ENCODE data around the gene CD46.
"Not testable (repeated sequence)": the region's sequence is repeated elsewhere in the genome, so short reads cannot be mapped to it uniquely, and the experiment has no call there.

The CD46 gene

GRCh38 chr1:207745839-207746767 lies 5.8 kb upstream of the CD46 start:
- Mint-ChIP-seq H3K9me3 (ENCODE audit: low read depth) (no peaks in the 10 kb centered on the region), H3K27ac (no peak overlapping the region), H3K36me3 (no peaks in the 10 kb centered on the region), H3K4me3 (no peak overlapping the region), H3K4me1 (ENCODE audit: low read depth) (peaks cover 28% of the 10 kb centered on the region), H3K27me3 (no peaks in the 10 kb centered on the region)

GRCh38 chr1:207747627-207748492 lies 4.0 kb upstream of the CD46 start:
- H3K4me1 Mint-ChIP-seq (ENCODE audit: low read depth) = peaks cover 38% of the 10 kb centered on the region
- no peak overlapping the region for H3K4me3 Mint-ChIP-seq
- no peak overlapping the region for H3K27ac Mint-ChIP-seq

GRCh38 chr1:207748737-207749528 lies 2.9 kb upstream of the CD46 start:
- Mint-ChIP-seq H3K27me3 (no peaks in the 10 kb centered on the region), H3K4me1 (ENCODE audit: low read depth) (peaks cover 46% of the 10 kb centered on the region)

More at GRCh38 chr1:207747627-207748492, 4.0 kb upstream of the CD46 start:
- H3K27me3 Mint-ChIP-seq = no peaks in the 10 kb centered on the region
- no peaks in the 10 kb centered on the region for H3K9me3 Mint-ChIP-seq (ENCODE audit: low read depth)
- H3K36me3 Mint-ChIP-seq = no peaks in the 10 kb centered on the region

GRCh38 chr1:207750631-207751305 lies 1.1 kb upstream of the CD46 start:
- H3K27ac Mint-ChIP-seq = peak overlapping the region; percentile 96
- H3K4me1 Mint-ChIP-seq (ENCODE audit: low read depth) = peaks cover 64% of the 10 kb centered on the region

More at GRCh38 chr1:207748737-207749528, 2.9 kb upstream of the CD46 start:
- H3K36me3 Mint-ChIP-seq = no peaks in the 10 kb centered on the region
- peak overlapping the region; percentile 52 for H3K4me3 Mint-ChIP-seq
- no peaks in the 10 kb centered on the region for H3K9me3 Mint-ChIP-seq (ENCODE audit: low read depth)
- H3K27ac Mint-ChIP-seq = peak overlapping the region; percentile 80

GRCh38 chr1:207751463-207751789 lies 428 bp upstream of the CD46 start:
- H3K27me3 Mint-ChIP-seq; H3K9me3 Mint-ChIP-seq (ENCODE audit: low read depth); H3K36me3 Mint-ChIP-seq: not testable (repeated sequence)
- H3K27ac Mint-ChIP-seq = peak overlapping the region; percentile 96
- H3K4me1 Mint-ChIP-seq (ENCODE audit: low read depth) = peaks cover 71% of the 10 kb centered on the region
- H3K4me3 Mint-ChIP-seq = peak overlapping the region; percentile 99

More at GRCh38 chr1:207750631-207751305, 1.1 kb upstream of the CD46 start:
- H3K27me3 Mint-ChIP-seq = no peaks in the 10 kb centered on the region
- H3K4me3 Mint-ChIP-seq = peak overlapping the region; percentile 99
- H3K36me3 Mint-ChIP-seq = no peaks in the 10 kb centered on the region
- H3K9me3 Mint-ChIP-seq (ENCODE audit: low read depth) = no peaks in the 10 kb centered on the region

- H3K4me3 Mint-ChIP-seq = peak overlapping the region; percentile 99
- H3K27me3 Mint-ChIP-seq = no peaks in the 10 kb centered on the region
- H3K36me3 Mint-ChIP-seq = no peaks in the 10 kb centered on the region
- peak overlapping the region; percentile 96 for H3K27ac Mint-ChIP-seq
- H3K9me3 Mint-ChIP-seq (ENCODE audit: low read depth) = no peaks in the 10 kb centered on the region
- H3K4me1 Mint-ChIP-seq (ENCODE audit: low read depth) = peaks cover 78% of the 10 kb centered on the region
Measured at GRCh38 chr1:207752456-207752998, 673 bp downstream of the CD46 start.

GRCh38 chr1:207753611-207754010 lies 1.8 kb downstream of the CD46 start:
- H3K4me1 Mint-ChIP-seq (ENCODE audit: low read depth) = peaks cover 74% of the 10 kb centered on the region

GRCh38 chr1:207754011-207754410 lies 2.2 kb downstream of the CD46 start:
- Mint-ChIP-seq H3K36me3 (no peaks in the 10 kb centered on the region), H3K9me3 (ENCODE audit: low read depth) (no peaks in the 10 kb centered on the region), H3K4me1 (ENCODE audit: low read depth) (peaks cover 70% of the 10 kb centered on the region), H3K4me3 (peak overlapping the region; percentile 99), H3K27me3 (no peaks in the 10 kb centered on the region), H3K27ac (peak overlapping the region; percentile 30)

More at GRCh38 chr1:207753611-207754010, 1.8 kb downstream of the CD46 start:
- peak overlapping the region; percentile 99 for H3K4me3 Mint-ChIP-seq
- no peaks in the 10 kb centered on the region for H3K27me3 Mint-ChIP-seq
- no peaks in the 10 kb centered on the region for H3K36me3 Mint-ChIP-seq
- H3K27ac Mint-ChIP-seq = peak overlapping the region; percentile 30
- H3K9me3 Mint-ChIP-seq (ENCODE audit: low read depth) = no peaks in the 10 kb centered on the region

- peaks cover 3% of the 10 kb centered on the region for H3K36me3 Mint-ChIP-seq
- peaks cover 62% of the 10 kb centered on the region for H3K4me1 Mint-ChIP-seq (ENCODE audit: low read depth)
- H3K27me3 Mint-ChIP-seq = no peaks in the 10 kb centered on the region
- H3K9me3 Mint-ChIP-seq (ENCODE audit: low read depth) = no peaks in the 10 kb centered on the region
- H3K27ac Mint-ChIP-seq = no peak overlapping the region
- no peak overlapping the region for H3K4me3 Mint-ChIP-seq
Measured at GRCh38 chr1:207754974-207755700, 3.3 kb downstream of the CD46 start.

- Mint-ChIP-seq H3K36me3 (peaks cover 6% of the 10 kb centered on the region), H3K4me3 (no peak overlapping the region), H3K27me3 (no peaks in the 10 kb centered on the region), H3K27ac (peak overlapping the region; percentile 56), H3K9me3 (ENCODE audit: low read depth) (no peaks in the 10 kb centered on the region), H3K4me1 (ENCODE audit: low read depth) (peaks cover 54% of the 10 kb centered on the region)
Measured at GRCh38 chr1:207755846-207756693, 4.2 kb downstream of the CD46 start.

GRCh38 chr1:207762622-207763021 lies 10.8 kb downstream of the CD46 start:
- H3K36me3 Mint-ChIP-seq = peaks cover 27% of the 10 kb centered on the region
- H3K27ac Mint-ChIP-seq = no peak overlapping the region
- no peak overlapping the region for H3K4me3 Mint-ChIP-seq
- peaks cover 6% of the 10 kb centered on the region for H3K4me1 Mint-ChIP-seq (ENCODE audit: low read depth)
- no peaks in the 10 kb centered on the region for H3K9me3 Mint-ChIP-seq (ENCODE audit: low read depth)
- H3K27me3 Mint-ChIP-seq = no peaks in the 10 kb centered on the region

GRCh38 chr1:207763091-207763490 lies 11.2 kb downstream of the CD46 start:
- Mint-ChIP-seq H3K4me1 (ENCODE audit: low read depth) (peaks cover 5% of the 10 kb centered on the region), H3K27ac (no peak overlapping the region), H3K36me3 (peaks cover 28% of the 10 kb centered on the region), H3K4me3 (no peak overlapping the region), H3K9me3 (ENCODE audit: low read depth) (no peaks in the 10 kb centered on the region), H3K27me3 (no peaks in the 10 kb centered on the region)

- peaks cover 35% of the 10 kb centered on the region for H3K36me3 Mint-ChIP-seq
- no peaks in the 10 kb centered on the region for H3K9me3 Mint-ChIP-seq (ENCODE audit: low read depth)
- H3K4me1 Mint-ChIP-seq (ENCODE audit: low read depth) = peaks cover 6% of the 10 kb centered on the region
- no peaks in the 10 kb centered on the region for H3K27me3 Mint-ChIP-seq
- H3K4me3 Mint-ChIP-seq = no peak overlapping the region
- no peak overlapping the region for H3K27ac Mint-ChIP-seq
Measured at GRCh38 chr1:207763972-207764371, 12.1 kb downstream of the CD46 start.
